Lung (tissue), 12 donors: ENCODE results near the gene FAM3B. TPM values are rescaled to one million over a fixed set of nuclear protein-coding genes. Genes with fewer than 3 reads are reported as not detected.

ENCODE experiments used
- ATAC-seq: fragments of 200-7000 bp; cut with Tn5 transposase; one replicate; pipeline ENCODE4 v1.9.1; 2020; ENCODE audit warnings: moderate number of reproducible peaks; ENCODE audit not compliant: insufficient read depth, low FRiP score
- DNase-seq, 3 donors: peaks; one replicate each; pipeline ENCODE4 v3.0.0-alpha.2; 2013 to 2017
- H3K27ac ChIP-seq, 2 donors: one replicate each; pipeline ENCODE4 v1.5.1; 2013; ENCODE audit warnings: mild to moderate bottlenecking in 2 of 2, moderate library complexity in 2 of 2, control low read depth in 1 of 2, inconsistent platforms in 1 of 2, low read depth in 1 of 2, low read length in 1 of 2
- H3K27me3 ChIP-seq, 3 donors: one replicate each; pipeline ENCODE4 v1.5.1; 2013; ENCODE audit warnings: low read length in 2 of 3; ENCODE audit not compliant: control insufficient read depth in 3 of 3, insufficient read depth in 3 of 3
- H3K36me3 ChIP-seq, 4 donors: one replicate each; pipeline ENCODE4 v1.5.1; 2013; ENCODE audit warnings: low read length in 4 of 4, mild to moderate bottlenecking in 1 of 4, moderate library complexity in 1 of 4; ENCODE audit not compliant: control insufficient read depth in 4 of 4, insufficient read depth in 4 of 4
- H3K4me1 ChIP-seq, 5 donors: one replicate each; pipeline ENCODE4 v1.5.1; 2013; ENCODE audit warnings: low read length in 5 of 5, mild to moderate bottlenecking in 2 of 5, moderate library complexity in 1 of 5; ENCODE audit not compliant: control insufficient read depth in 5 of 5, insufficient read depth in 5 of 5
- H3K4me3 ChIP-seq: one replicate; pipeline ENCODE4 v1.5.1; 2013; ENCODE audit warnings: mild to moderate bottlenecking, control low read depth, moderate library complexity
- H3K9ac ChIP-seq, 2 donors: one replicate each; pipeline ENCODE4 v1.5.1; 2013; ENCODE audit warnings: low read length in 2 of 2, control low read depth in 1 of 2; ENCODE audit not compliant: insufficient read depth in 1 of 2
- H3K9me3 ChIP-seq, 4 donors: one replicate each; pipeline ENCODE4 v1.5.1; 2013; ENCODE audit warnings: low read length in 3 of 4, mild to moderate bottlenecking in 1 of 4, moderate library complexity in 1 of 4; ENCODE audit not compliant: control insufficient read depth in 4 of 4, insufficient read depth in 3 of 4
- WGBS, 2 donors: extraction: QIAGEN DNeasy Blood & Tissue Kit; methylation state at CpG; one replicate each; pipeline ENCODE4 v1.1.7; 2013; 5-methylcytosine and 5-hydroxymethylcytosine counted together
- polyA plus RNA-seq, 2 donors: library from polyadenylated mRNA; stranded (reverse); fragments of 200-250 nt; gene quantifications; one replicate each; pipeline ENCODE4 v1.2.1, GENCODE V29; 2013
- total RNA-seq, 2 donors: library from RNA; depleted of rRNA in 1 of 2; stranded (reverse); fragments of >200 nt in 1 of 2; gene quantifications; one replicate each; pipeline ENCODE4 v1.2.1, GENCODE V29; 2014 to 2021
- TF ChIP-seq, protein P1 (sequence below): IDR thresholded peaks from 2 replicates; pipeline ENCODE4 v1.5.1; 2012; ENCODE audit warnings: mild to moderate bottlenecking; ENCODE audit errors: control extremely low read depth, extremely low read depth
- donor health status: control.
- donor health status: control.
- donor health status: Bipolar disorder and iron deficiency.
- donor health status: healthy.
- donor health status: DM: yes; HTN: yes; CAD: no.

Gene FAM3B
- total and polyA plus RNA-seq, 4 donors = 4.5 to 18.1 (median 9.0) TPM

GRCh38 chr21:41378849-41379248, 62.2 kb downstream of the FAM3B start:
- Histone ChIP-seq H3K27me3 (no peaks in the 10 kb centered on the region), H3K9me3 (peaks cover 0 to 3% (median under 1%) of the 10 kb centered on the region in 4 donors), H3K27ac (no peak overlapping the region), H3K4me3 (no peak overlapping the region), H3K9ac (no peak overlapping the region), H3K4me1 (no peaks in the 10 kb centered on the region), H3K36me3 (peaks cover 0 to 25% (median 2%) of the 10 kb centered on the region in 4 donors)
- DNase-seq (no peak), ATAC-seq (no peak)
- WGBS, 2 donors = 86 to 89% methylated on average over 8 of the region's 8 CpGs
- TF ChIP-seq, protein P1, sequence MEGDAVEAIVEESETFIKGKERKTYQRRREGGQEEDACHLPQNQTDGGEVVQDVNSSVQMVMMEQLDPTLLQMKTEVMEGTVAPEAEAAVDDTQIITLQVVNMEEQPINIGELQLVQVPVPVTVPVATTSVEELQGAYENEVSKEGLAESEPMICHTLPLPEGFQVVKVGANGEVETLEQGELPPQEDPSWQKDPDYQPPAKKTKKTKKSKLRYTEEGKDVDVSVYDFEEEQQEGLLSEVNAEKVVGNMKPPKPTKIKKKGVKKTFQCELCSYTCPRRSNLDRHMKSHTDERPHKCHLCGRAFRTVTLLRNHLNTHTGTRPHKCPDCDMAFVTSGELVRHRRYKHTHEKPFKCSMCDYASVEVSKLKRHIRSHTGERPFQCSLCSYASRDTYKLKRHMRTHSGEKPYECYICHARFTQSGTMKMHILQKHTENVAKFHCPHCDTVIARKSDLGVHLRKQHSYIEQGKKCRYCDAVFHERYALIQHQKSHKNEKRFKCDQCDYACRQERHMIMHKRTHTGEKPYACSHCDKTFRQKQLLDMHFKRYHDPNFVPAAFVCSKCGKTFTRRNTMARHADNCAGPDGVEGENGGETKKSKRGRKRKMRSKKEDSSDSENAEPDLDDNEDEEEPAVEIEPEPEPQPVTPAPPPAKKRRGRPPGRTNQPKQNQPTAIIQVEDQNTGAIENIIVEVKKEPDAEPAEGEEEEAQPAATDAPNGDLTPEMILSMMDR = no peak

DNA sequence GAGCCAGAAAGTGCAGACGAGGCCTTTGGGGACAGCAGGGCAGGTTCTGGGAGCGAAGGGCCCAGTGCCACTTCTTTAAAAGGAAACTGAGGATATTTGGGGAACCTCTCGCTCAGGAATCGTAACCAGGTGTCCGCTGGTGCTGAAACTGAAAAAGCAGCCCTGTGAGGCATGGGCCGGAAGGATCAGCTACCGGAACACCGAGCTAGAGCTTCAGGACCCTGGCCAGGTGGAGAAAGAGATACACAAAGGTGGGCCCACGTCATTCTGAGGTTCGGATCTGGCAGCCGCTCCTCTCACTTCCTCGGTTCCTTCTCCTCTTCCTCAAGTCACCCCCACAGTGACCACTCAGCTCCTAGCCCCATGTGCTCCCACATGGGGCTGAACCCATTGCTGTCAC, 63.3 kb downstream of the FAM3B start:
- no peak overlapping the region for H3K4me3 ChIP-seq
- no peak overlapping the region for H3K9ac ChIP-seq
- WGBS, 2 donors = 95% methylated on average over 12 of the region's 12 CpGs
- no peak overlapping the region for H3K27ac ChIP-seq
- H3K4me1 ChIP-seq = no peaks in the 10 kb centered on the region
- H3K9me3 ChIP-seq = peaks cover 0 to 3% (median under 1%) of the 10 kb centered on the region in 4 donors
- no peaks in the 10 kb centered on the region for H3K27me3 ChIP-seq
- DNase-seq (no peak), ATAC-seq (no peak)
- peaks cover 0 to 25% (median 2%) of the 10 kb centered on the region in 4 donors for H3K36me3 ChIP-seq
- TF ChIP-seq, protein P1 = no peak

GRCh38 chr21:41381731-41382130, 65.1 kb downstream of the FAM3B start:
- Histone ChIP-seq H3K9ac (no peak overlapping the region), H3K27ac (no peak overlapping the region), H3K9me3 (peaks cover 0 to 4% (median 1%) of the 10 kb centered on the region in 4 donors), H3K36me3 (peaks cover 0 to 27% (median 2%) of the 10 kb centered on the region in 4 donors), H3K4me1 (no peaks in the 10 kb centered on the region), H3K4me3 (no peak overlapping the region), H3K27me3 (no peaks in the 10 kb centered on the region)
- TF ChIP-seq, protein P1 = no peak
- ATAC-seq (no peak), DNase-seq (no peak)
